SK-N-MC (cell line): Measurements from ENCODE around the gene LHFPL6.

ENCODE experiments used
- EZH2 ChIP-seq: fragments of 200-600 bp; sonication (generic); IDR thresholded peaks from one replicate; pipeline ENCODE4 v1.6.1; 2017; ENCODE audit warnings: antibody characterized with exemption
- FOXP2 ChIP-seq: optimal IDR thresholded peaks from 2 replicates; pipeline ENCODE3; 2011; ENCODE audit warnings: mild to moderate bottlenecking, moderate library complexity; ENCODE audit not compliant: insufficient read depth; ENCODE audit errors: extremely low read length, control extremely low read depth
- POLR2AphosphoS5 ChIP-seq: IDR thresholded peaks from 2 replicates; pipeline ENCODE4 v1.6.1; 2012; ENCODE audit warnings: mild to moderate bottlenecking, low read depth, low read length, borderline replicate concordance

DNA sequence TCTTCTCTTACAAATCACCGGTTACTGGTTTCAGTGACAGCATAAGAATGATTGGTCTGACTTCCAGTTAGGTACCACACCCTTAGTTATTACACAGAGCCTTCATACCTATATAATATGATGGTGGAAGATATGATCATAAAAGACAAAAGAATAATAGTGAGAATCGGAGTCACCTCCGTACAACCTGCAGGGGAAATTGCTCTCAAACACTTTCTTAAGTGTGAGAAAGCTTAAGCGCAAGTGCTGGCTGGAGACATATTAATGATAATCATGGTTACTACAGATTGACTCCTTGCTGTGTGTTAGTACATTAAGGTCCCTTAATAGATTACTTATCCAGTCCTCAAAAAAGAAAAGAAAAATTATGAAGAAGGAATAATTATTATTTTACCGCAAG lies 1.8 kb upstream of the LHFPL6 start:
- no peak for TF ChIP-seq POLR2AphosphoS5
- TF ChIP-seq EZH2 = no peak
- no peak for TF ChIP-seq FOXP2
